ENCODE results near the gene POLD2. TPM values are rescaled to one million over a fixed set of nuclear protein-coding genes. Genes with fewer than 3 reads are reported as not detected.
A peak's percentile ranks its signal among the peaks of the same experiment; 100 is the strongest.

The POLD2 gene
- polyA plus RNA-seq, 1 donor from 2014 or later, result 88.5 TPM

DNA sequence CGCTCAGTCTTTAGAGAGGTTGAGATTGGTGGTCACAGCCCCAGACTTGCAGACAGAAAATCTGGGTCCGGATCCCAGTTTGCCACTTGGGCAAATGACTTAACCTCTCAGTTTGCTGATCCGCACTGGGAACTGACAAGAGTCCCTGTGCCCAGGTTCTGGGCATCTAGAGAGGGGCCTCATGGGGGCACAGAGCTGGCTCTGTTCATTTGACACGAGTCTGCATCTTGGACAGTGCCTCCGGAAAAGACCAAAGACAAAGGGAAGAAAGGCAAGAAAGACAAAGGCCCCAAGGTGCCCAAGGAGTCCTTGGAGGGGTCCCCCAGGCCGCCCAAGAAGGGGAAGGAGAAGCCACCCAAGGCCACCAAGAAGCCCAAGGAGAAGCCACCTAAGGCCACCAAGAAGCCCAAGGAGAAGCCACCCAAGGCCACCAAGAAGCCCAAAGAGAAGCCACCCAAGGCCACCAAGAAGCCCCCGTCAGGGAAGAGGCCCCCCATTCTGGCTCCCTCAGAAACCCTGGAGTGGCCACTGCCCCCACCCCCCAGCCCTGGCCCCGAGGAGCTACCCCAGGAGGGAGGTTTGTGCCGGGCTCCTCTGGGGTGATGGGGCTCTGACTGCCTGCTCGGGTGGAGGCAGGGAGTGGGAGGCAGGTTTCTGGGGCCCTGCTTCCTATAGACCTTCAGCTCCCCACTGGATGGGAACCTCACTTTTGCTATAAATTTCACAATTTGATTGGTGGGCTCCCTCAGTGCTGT lies 16.9 kb downstream of the POLD2 start:
- no peaks in the 10 kb centered on the region for H3K9me3 Mint-ChIP-seq
- H3K27ac Mint-ChIP-seq, result no peak overlapping the region
- peaks cover 16% of the 10 kb centered on the region for H3K27me3 Mint-ChIP-seq
- H3K4me3 Mint-ChIP-seq, result peak overlapping the region in 1 of 4 donors; percentile 65
- H3K4me1 Mint-ChIP-seq, result peaks cover 9 to 11% (median 10%) of the 10 kb centered on the region in 3 donors
- H3K36me3 Mint-ChIP-seq, result peaks cover 1% of the 10 kb centered on the region

GRCh38 chr7:44105832-44106231 lies 17.5 kb downstream of the POLD2 start:
- H3K36me3 Mint-ChIP-seq, result peaks cover 1% of the 10 kb centered on the region
- H3K9me3 Mint-ChIP-seq, result no peaks in the 10 kb centered on the region
- H3K27ac Mint-ChIP-seq, result no peak overlapping the region
- peaks cover 9 to 11% (median 10%) of the 10 kb centered on the region in 3 donors for H3K4me1 Mint-ChIP-seq
- H3K4me3 Mint-ChIP-seq, result peak overlapping the region in 3 of 4 donors; percentile 65 to 80 (median 70)
- peaks cover 16% of the 10 kb centered on the region for H3K27me3 Mint-ChIP-seq

GRCh38 chr7:44104860-44105771 lies 18.2 kb downstream of the POLD2 start:
- H3K27me3 Mint-ChIP-seq, result peaks cover 13% of the 10 kb centered on the region
- H3K4me3 Mint-ChIP-seq, result peak overlapping the region; percentile 65 to 85 (median 70)
- no peaks in the 10 kb centered on the region for H3K9me3 Mint-ChIP-seq
- no peak overlapping the region for H3K27ac Mint-ChIP-seq
- peaks cover 1% of the 10 kb centered on the region for H3K36me3 Mint-ChIP-seq
- peaks cover 9 to 18% (median 10%) of the 10 kb centered on the region in 3 donors for H3K4me1 Mint-ChIP-seq

DNA sequence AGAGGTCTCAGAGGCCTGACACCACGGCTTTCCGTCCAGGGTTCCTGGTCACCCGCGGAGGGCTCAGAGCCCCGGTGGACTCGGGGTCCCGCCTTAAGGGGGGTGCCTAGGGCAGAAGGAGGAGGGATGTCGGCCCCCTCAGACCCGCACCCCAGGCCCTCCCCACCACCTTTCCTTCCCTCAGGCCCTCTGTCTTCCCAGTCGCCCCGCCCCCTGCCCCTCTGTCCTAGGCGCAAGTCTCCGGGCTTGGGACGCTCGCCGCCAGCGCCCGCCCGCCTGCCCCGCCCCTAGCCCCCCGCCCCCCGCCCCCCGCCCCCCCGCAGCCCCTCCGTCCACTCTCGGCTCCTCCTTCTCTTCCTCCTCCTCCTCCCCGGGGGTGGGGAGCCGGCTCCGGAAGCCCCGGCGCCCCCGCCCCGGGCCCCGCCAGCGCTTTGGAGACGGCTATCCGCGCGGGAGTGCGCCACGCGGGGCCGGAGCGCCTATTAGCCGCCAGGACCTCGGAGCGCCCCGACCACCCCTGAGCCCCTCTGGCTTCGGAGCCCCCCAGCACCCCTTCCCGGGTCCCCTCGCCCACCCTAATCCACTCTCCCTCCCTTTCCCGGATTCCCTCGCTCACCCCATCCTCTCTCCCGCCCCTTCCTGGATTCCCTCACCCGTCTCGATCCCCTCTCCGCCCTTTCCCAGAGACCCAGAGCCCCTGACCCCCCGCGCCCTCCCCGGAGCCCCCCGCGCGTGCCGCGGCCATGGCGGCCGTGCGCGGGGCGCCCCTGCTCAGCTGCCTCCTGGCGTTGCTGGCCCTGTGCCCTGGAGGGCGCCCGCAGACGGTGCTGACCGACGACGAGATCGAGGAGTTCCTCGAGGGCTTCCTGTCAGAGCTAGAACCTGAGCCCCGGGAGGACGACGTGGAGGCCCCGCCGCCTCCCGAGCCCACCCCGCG lies 19.2 kb downstream of the POLD2 start, which contains the start of gene AEBP1:
AEBP1 (plus strand) TSS at position 423 of the 937 bp plus-strand sequence; CDS start at position 744, 321 bp downstream.
- Mint-ChIP-seq H3K4me1 (peaks cover 9 to 18% (median 11%) of the 10 kb centered on the region in 3 donors), H3K27me3 (peaks cover 12% of the 10 kb centered on the region), H3K9me3 (no peaks in the 10 kb centered on the region), H3K27ac (no peak within 1 kb of the TSS), H3K4me3 (peak within 1 kb of the TSS; percentile 70 to 85 (median 79)), H3K36me3 (peaks cover 1% of the 10 kb centered on the region)

DNA sequence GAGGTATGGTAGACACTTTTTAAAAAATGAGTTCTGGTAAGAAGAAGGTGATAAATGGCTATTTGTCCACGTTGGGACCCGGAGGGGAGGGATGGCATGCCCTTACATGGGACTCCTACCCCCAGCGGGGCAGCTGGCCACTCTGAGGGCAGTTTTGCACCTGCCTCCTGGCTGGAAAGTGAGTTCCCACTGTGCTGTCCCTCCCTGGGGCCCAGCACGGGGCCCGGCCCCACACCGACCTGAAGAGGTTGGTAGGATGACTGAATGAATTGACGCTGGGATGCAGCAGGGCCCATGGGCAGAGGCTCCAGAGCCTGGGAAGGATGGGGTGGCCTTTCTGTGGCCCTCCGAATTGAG lies 19.8 kb downstream of the POLD2 start:
- H3K36me3 Mint-ChIP-seq, result peaks cover 1% of the 10 kb centered on the region
- H3K27ac Mint-ChIP-seq, result no peak overlapping the region
- no peaks in the 10 kb centered on the region for H3K9me3 Mint-ChIP-seq
- peak overlapping the region; percentile 28 to 79 (median 62) for H3K4me3 Mint-ChIP-seq
- peaks cover 9 to 18% (median 11%) of the 10 kb centered on the region in 3 donors for H3K4me1 Mint-ChIP-seq
- peaks cover 12% of the 10 kb centered on the region for H3K27me3 Mint-ChIP-seq

- peaks cover 12% of the 10 kb centered on the region for H3K27me3 Mint-ChIP-seq
- no peak overlapping the region for H3K27ac Mint-ChIP-seq
- peak overlapping the region; percentile 28 to 79 (median 72) for H3K4me3 Mint-ChIP-seq
- peaks cover 9 to 18% (median 13%) of the 10 kb centered on the region in 3 donors for H3K4me1 Mint-ChIP-seq
- no peaks in the 10 kb centered on the region for H3K9me3 Mint-ChIP-seq
- peaks cover 1% of the 10 kb centered on the region for H3K36me3 Mint-ChIP-seq
Observed at GRCh38 chr7:44102846-44103565, 20.3 kb downstream of the POLD2 start.

- peak overlapping the region in 1 of 3 donors; percentile 25 for H3K27ac Mint-ChIP-seq
- peaks cover 12% of the 10 kb centered on the region for H3K27me3 Mint-ChIP-seq
- H3K4me1 Mint-ChIP-seq, result peaks cover 16 to 24% (median 20%) of the 10 kb centered on the region in 3 donors
- no peaks in the 10 kb centered on the region for H3K9me3 Mint-ChIP-seq
- peak overlapping the region in 2 of 4 donors; percentile 14 to 79 for H3K4me3 Mint-ChIP-seq
- peaks cover 1% of the 10 kb centered on the region for H3K36me3 Mint-ChIP-seq
Observed at GRCh38 chr7:44101966-44102845, 21.1 kb downstream of the POLD2 start.

DNA sequence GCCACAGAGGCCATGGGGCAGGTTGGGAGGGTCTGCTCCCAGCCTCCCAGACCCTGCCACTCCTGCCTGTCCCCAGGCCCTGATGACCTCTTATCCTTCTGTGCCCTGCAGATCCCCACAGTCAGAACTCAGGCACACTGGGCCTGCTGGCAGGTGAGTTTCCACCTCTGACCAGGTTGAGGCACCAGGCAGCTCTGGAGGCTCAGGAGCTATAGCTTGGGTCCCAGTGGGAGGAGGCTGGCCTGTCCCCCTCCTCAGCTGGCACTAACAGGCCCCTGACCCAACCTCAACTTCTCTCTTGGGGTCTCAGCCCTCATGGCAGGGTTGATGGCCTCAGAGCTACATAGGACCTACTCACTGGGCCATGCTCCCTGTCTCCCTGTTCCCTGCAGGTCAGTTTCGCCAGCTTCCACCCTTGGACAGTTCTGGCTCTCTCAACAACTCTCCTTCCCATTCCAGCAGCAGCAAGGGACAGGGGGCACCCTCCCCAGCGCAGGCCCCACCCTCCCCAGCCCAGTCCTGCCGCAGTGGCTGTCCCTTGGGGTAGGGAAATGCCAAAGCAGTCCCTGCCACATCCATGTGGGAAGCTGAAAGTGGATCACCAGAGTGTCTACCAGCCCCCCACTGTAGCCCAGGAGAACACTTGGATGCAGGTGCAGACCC lies 21.9 kb downstream of the POLD2 start:
- Mint-ChIP-seq H3K4me3 (no peak overlapping the region), H3K4me1 (peaks cover 20 to 27% (median 25%) of the 10 kb centered on the region in 3 donors), H3K36me3 (peaks cover 1% of the 10 kb centered on the region), H3K9me3 (no peaks in the 10 kb centered on the region), H3K27me3 (peaks cover 12% of the 10 kb centered on the region), H3K27ac (no peak overlapping the region)

DNA sequence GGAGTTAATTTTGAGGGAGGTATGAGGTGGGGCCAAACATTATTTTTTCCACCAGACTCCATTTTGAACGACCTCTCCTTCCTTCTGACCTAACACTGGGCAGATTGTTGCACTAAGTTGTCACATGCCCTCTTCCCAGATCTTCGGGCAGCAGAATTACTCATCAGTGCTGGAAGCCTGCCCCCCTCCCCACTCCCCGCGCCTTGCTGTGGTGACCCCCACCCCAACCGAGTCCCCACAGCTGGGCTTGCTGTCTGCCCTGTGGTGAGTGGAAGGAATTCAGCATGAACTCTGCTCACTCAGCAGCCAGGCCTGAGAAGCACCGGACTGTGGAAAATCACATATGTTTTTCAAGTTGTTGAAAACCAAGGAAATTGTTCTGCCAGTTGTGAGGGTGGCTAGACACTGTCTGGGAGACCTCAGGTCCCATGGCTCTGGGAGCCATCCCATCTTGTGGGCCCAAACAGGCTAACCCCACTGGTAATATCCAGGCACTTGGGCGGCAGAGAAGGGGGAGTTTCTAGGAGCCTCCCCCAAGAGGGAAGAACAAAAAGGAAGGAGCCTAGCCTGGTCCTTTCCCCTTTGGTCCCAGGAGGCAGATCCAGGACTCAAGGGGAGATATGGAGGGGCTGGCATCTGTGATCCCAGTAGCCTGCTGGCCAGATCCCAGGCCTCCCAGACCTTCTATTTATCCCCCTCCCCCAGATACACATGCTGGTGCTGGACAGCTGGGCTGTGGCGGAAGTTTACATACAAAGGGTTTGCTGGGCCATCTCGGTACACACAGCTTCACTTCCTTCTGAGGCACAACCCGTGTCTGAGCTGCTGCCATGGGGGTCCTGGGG lies 22.7 kb downstream of the POLD2 start:
- Mint-ChIP-seq H3K27ac (peak overlapping the region in 1 of 3 donors; percentile 34), H3K4me1 (peaks cover 20 to 26% (median 20%) of the 10 kb centered on the region in 3 donors), H3K27me3 (peaks cover 9% of the 10 kb centered on the region), H3K9me3 (no peaks in the 10 kb centered on the region), H3K36me3 (no peaks in the 10 kb centered on the region), H3K4me3 (peak overlapping the region in 1 of 4 donors; percentile 58)

DNA sequence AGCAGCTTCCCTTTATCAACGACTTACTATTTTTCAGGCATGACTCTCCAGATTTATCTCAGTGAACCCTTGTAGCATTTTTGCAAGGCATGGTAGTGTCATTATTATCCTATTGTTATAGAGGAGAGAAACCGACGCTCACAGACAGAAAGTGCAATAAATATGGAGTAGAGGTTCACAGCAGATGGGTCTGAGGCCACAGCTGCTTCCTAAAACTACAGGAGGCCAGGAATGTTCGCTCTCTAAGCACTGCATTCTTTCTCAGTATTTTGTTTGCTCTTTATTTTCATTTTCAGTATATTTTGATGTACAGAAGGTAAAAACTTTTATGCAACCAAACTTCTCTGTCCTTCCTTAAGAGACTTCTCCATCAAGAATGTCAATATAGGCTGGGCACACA lies 23.7 kb downstream of the POLD2 start:
- peak overlapping the region in 1 of 3 donors; percentile 47 for H3K27ac Mint-ChIP-seq
- no peak overlapping the region for H3K4me3 Mint-ChIP-seq
- peaks cover 18 to 30% (median 19%) of the 10 kb centered on the region in 3 donors for H3K4me1 Mint-ChIP-seq

GRCh38 chr7:44098092-44099068 lies 25.0 kb downstream of the POLD2 start:
- Mint-ChIP-seq H3K27ac (peak overlapping the region in 2 of 3 donors; percentile 23 to 67), H3K4me3 (no peak overlapping the region), H3K36me3 (no peaks in the 10 kb centered on the region), H3K9me3 (no peaks in the 10 kb centered on the region), H3K4me1 (peaks cover 19 to 31% (median 19%) of the 10 kb centered on the region in 3 donors), H3K27me3 (peaks cover 4% of the 10 kb centered on the region)

More for the DNA sequence above, 23.7 kb downstream of the POLD2 start:
- Mint-ChIP-seq H3K9me3 (no peaks in the 10 kb centered on the region), H3K36me3 (no peaks in the 10 kb centered on the region), H3K27me3 (peaks cover 4% of the 10 kb centered on the region)
